Measurements from ENCODE around the gene SHOC1. TPM values are rescaled to one million over a fixed set of nuclear protein-coding genes. Genes with fewer than 3 reads are reported as not detected.
"Not testable (repeated sequence)": the region's sequence is repeated elsewhere in the genome, so short reads cannot be mapped to it uniquely, and the experiment has no call there.

The SHOC1 gene
- total RNA-seq, 4 donors from 2014 or later: 0.28 to 1.0 TPM; not detected in 2

DNA sequence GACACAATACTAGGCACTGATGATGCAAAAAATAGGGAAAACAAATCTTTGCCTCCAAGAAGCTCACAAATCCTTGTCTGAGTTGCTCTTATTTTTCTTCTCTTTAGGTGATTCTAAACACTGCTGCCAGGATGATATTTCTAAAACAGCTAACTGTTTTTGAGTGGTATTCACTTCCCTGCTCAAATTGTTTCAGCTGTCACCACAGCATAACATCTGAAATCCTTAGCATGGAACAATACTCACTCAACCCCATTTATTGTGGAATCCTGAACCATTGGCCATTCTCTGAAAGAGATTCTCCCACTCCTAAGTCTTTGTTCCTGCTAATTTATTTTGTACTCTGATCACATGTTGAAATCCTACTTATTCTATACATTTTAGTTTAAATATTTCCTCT, 4.8 kb upstream of the SHOC1 start:
- no peak for TF ChIP-seq POLR2A (IDR thresholded peaks at IDR 0.05)
- TF ChIP-seq, protein P1, sequence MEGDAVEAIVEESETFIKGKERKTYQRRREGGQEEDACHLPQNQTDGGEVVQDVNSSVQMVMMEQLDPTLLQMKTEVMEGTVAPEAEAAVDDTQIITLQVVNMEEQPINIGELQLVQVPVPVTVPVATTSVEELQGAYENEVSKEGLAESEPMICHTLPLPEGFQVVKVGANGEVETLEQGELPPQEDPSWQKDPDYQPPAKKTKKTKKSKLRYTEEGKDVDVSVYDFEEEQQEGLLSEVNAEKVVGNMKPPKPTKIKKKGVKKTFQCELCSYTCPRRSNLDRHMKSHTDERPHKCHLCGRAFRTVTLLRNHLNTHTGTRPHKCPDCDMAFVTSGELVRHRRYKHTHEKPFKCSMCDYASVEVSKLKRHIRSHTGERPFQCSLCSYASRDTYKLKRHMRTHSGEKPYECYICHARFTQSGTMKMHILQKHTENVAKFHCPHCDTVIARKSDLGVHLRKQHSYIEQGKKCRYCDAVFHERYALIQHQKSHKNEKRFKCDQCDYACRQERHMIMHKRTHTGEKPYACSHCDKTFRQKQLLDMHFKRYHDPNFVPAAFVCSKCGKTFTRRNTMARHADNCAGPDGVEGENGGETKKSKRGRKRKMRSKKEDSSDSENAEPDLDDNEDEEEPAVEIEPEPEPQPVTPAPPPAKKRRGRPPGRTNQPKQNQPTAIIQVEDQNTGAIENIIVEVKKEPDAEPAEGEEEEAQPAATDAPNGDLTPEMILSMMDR (IDR thresholded peaks at IDR 0.05): no peak
- H3K27me3 ChIP-seq: no peaks in the 10 kb centered on the region
- DNase-seq: no peak
- intact Hi-C loops (cut with DNase I; ENCODE audit: low total_unique reads): no loop called here
- no peaks in the 10 kb centered on the region for H3K36me3 ChIP-seq
- H3K27ac ChIP-seq: no peak overlapping the region
- H3K4me1 ChIP-seq: no peaks in the 10 kb centered on the region
- no peak overlapping the region for H3K4me3 ChIP-seq
- H3K9me3 ChIP-seq: no peaks in the 10 kb centered on the region

DNA sequence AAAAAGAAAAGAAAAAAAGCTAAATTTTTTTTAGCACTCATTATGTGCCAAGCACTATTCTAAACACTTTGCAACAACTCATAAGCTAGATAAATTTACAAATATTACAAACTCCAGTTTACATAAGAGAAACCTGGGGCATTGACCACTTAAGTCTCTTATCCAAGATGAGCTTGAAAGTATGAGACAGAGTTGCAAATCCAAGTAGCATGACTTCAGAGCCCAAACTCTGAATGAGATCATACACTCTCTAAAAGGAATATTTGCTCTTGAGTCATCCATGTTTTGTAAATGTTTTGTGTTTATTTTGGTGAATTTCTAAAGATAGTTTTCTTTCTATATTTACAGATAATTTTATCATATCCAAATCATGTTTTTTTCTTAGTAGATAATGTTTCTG, 4.0 kb upstream of the SHOC1 start:
- intact Hi-C loops (cut with DNase I; ENCODE audit: low total_unique reads): no loop called here
- Histone ChIP-seq H3K27ac (no peak overlapping the region), H3K36me3 (no peaks in the 10 kb centered on the region), H3K4me3 (no peak overlapping the region), H3K4me1 (no peaks in the 10 kb centered on the region), H3K27me3 (no peaks in the 10 kb centered on the region), H3K9me3 (no peaks in the 10 kb centered on the region)
- DNase-seq: no peak
- TF ChIP-seq POLR2A (IDR thresholded peaks at IDR 0.05): no peak
- TF ChIP-seq, protein P1 (IDR thresholded peaks at IDR 0.05): no peak

DNA sequence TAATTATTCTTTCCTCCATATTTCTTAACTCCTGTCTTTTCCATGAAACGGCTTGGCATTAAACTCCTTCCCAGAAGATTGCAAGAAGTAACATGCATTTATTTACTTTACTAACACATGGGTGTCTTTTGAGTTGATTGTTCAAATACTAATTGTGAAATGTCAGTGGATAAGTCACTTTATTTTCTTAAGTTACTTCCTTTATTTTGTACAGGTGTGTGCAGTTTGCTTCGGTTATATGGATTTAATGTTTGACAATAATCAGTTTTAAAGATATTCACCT, 761 bp upstream of the SHOC1 start:
- intact Hi-C loops (cut with DNase I; ENCODE audit: low total_unique reads): no loop called here
- DNase-seq: no peak
- no peaks in the 10 kb centered on the region for H3K27me3 ChIP-seq
- no peaks in the 10 kb centered on the region for H3K9me3 ChIP-seq
- no peak overlapping the region for H3K27ac ChIP-seq
- no peaks in the 10 kb centered on the region for H3K4me1 ChIP-seq
- no peaks in the 10 kb centered on the region for H3K36me3 ChIP-seq
- H3K4me3 ChIP-seq: no peak overlapping the region
- no peak for TF ChIP-seq POLR2A (IDR thresholded peaks at IDR 0.05)
- TF ChIP-seq, protein P1 (IDR thresholded peaks at IDR 0.05): no peak

DNA sequence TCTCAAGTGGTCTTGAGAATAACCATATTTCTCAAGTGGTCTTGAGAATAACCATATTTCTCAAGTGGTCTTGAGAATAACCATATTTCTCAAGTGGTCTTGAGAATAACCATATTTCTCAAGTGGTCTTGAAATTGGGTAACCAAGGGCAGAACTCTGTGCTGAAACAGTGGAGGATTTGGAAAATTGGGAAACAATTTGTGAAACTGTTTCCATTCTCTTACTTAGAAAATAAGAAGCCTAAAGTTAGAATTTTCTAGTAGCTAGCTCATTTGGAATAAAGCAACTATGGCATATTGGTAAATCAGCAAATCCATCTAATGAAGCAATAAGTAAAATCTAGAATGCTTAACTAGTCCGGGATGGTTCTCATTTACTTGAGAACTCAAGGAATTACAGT, 2.9 kb downstream of the SHOC1 start:
- H3K36me3 ChIP-seq; intact Hi-C loops (cut with DNase I; ENCODE audit: low total_unique reads); H3K27ac ChIP-seq; H3K9me3 ChIP-seq; H3K4me1 ChIP-seq; DNase-seq; H3K4me3 ChIP-seq; H3K27me3 ChIP-seq: not testable (repeated sequence)

DNA sequence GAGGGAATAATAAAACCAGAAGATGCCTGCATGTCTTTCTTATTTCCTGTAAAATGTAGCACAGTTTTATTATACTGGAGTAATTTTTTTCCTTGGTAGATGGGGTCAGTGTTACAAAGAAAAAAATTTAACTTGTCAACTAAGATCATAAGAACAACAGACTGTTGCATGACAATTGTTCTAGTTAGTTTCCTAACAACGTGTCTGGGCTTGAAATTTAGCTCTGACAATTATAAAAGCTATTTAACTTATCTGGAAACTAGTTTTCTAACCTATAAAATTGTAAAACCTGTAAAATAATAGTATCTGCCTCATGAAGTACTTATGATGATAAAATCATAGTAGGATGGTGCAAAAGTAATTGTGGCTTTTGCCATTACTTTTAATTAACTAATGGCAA, 4.9 kb downstream of the SHOC1 start:
- Histone ChIP-seq H3K4me1 (no peaks in the 10 kb centered on the region), H3K4me3 (no peak overlapping the region), H3K9me3 (no peaks in the 10 kb centered on the region), H3K27me3 (no peaks in the 10 kb centered on the region), H3K36me3 (no peaks in the 10 kb centered on the region), H3K27ac (no peak overlapping the region)
- intact Hi-C loops (cut with DNase I; ENCODE audit: low total_unique reads): no loop called here
- TF ChIP-seq, protein P1 (IDR thresholded peaks at IDR 0.05): no peak
- TF ChIP-seq POLR2A (IDR thresholded peaks at IDR 0.05): no peak
- no peak for DNase-seq

DNA sequence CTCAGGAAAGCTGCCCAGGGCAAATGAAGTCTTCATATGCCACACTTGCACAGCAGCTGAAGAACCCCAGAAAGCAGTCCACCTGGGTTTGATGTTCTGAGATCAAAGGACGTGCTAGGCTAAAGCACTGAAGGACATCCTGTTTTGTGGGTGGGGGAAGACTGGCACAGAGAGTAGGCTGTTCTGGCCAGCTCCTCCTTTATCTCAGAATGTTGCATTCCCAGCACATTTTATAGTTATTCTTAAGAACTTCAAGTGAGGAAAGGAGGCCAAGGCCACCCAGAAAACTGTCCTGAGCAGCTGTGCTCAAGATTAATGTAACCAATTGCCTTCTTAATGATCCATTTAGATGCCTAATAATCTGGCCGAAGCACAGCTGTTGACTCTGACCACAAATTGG, 10.9 kb downstream of the SHOC1 start:
- TF ChIP-seq, protein P1 (IDR thresholded peaks at IDR 0.05): no peak
- no peak for TF ChIP-seq POLR2A (IDR thresholded peaks at IDR 0.05)
- H3K4me1 ChIP-seq: no peaks in the 10 kb centered on the region
- no peak overlapping the region for H3K4me3 ChIP-seq
- H3K9me3 ChIP-seq: no peaks in the 10 kb centered on the region
- no peak for DNase-seq
- H3K36me3 ChIP-seq: no peaks in the 10 kb centered on the region
- H3K27me3 ChIP-seq: no peaks in the 10 kb centered on the region
- intact Hi-C loops (cut with DNase I; ENCODE audit: low total_unique reads): no loop called here
- no peak overlapping the region for H3K27ac ChIP-seq
